ENCODE data around the gene BTG4.

The BTG4 gene

GRCh38 chr11:111455291-111456085 lies 56.7 kb downstream of the BTG4 start:
- DNase-seq (ENCODE audit: low read depth in 3 of 3): no peak

DNA sequence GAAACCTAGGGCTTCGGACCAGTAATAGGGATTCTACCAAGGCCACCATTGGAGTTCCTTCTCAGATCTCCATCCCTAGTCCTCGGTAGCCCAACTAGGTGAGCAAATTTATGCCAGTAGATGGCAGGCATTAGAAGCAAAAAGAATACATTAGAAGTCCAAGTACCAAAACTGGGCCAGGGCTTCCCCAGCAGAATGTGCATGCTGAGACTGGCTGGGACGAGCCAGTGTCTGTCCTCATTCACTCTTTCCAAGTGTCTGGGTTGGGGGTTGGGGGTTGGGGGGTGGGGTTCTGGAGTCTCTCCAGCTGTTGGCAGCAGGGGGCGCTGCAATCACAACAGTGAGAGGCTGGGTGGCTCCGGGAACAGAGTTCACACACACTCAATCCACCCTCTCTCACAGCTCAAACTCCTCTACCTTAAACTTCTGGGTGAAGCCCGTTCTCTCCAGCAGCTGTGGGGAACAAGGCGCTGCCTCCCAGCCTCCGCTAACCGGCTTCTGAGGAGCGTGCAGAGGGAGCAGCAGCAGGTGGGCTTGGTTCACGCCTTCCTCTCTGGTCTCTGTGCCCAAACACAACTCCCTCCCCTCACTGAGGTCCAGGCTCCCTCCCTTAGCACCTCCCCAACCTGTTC lies 57.5 kb downstream of the BTG4 start:
- peak; percentile 46 to 64 (median 52) for DNase-seq (ENCODE audit: low read depth in 3 of 3)

- no peak for DNase-seq (ENCODE audit: low read depth in 3 of 3)
These were observed 59.2 kb downstream of the BTG4 start for GRCh38 chr11:111452817-111453552.

- no peak for DNase-seq (ENCODE audit: low read depth in 3 of 3)
These were observed 60.0 kb downstream of the BTG4 start for GRCh38 chr11:111452146-111452545.

DNA sequence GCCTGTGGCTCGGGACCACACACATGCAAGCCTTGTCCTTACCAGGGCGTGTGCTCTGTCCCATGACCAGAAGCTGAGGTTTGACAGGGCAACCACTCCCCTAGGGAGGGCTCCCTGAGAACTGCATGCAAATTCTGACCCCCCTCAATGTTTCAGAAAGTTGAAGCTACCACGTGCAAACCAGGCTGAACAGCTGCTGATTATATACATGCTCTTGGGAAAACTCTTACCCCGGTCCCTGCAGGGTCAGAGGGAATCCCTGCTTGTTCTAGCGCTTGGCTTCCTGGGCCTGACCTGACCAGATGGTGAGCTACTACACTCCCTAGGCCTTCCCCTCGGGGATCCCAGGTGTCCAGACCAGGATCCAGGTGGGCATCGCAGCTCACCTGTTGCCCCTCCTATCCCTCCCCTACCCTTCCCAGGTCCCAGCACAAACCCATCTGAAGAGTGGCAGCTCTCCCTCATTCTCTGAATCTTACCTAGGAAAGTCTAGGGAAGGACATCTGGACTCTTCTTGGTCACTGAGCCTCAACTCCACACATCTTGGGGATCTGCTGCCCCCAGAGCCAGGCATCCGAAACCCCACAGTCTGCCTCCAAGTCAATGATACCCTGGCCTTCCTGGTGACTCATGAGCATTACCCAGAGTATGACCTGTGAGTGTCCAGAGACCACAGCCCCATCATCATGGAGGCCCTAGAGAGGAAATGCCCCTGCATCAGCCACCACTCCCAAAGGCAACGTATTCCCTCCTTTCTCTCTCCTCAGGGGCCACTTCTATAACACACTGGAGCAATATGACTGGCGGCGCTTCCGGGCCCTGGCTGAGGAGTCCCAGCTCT lies 61.5 kb downstream of the BTG4 start:
- no peak for DNase-seq (ENCODE audit: low read depth in 3 of 3)

- DNase-seq (ENCODE audit: low read depth in 3 of 3): no peak
These were observed 62.3 kb downstream of the BTG4 start for GRCh38 chr11:111449696-111450479.

GRCh38 chr11:111448831-111449557 lies 63.2 kb downstream of the BTG4 start:
- no peak for DNase-seq (ENCODE audit: low read depth in 3 of 3)

GRCh38 chr11:111448414-111448813 lies 63.8 kb downstream of the BTG4 start:
- DNase-seq (ENCODE audit: low read depth in 3 of 3): no peak

DNA sequence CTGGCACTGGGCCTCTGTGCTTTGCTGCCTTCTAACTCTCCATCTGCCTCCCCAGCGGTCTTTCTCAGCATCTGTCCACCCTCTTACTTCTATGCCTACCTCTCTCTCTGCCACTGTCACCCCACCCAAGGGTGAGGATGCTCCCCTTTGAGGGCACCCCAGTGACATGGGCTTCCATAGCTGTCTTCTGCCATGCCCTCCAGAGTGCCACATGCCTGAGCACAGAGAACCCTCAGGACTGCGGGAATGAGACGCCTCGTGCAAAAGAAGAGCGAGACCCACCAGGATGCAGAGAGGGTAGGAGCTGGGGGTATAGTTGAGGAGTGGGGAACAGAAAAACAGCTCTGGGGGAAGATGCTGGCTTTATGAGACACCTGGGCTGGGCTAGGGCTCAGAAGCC lies 64.3 kb downstream of the BTG4 start:
- no peak for DNase-seq (ENCODE audit: low read depth in 3 of 3)

DNA sequence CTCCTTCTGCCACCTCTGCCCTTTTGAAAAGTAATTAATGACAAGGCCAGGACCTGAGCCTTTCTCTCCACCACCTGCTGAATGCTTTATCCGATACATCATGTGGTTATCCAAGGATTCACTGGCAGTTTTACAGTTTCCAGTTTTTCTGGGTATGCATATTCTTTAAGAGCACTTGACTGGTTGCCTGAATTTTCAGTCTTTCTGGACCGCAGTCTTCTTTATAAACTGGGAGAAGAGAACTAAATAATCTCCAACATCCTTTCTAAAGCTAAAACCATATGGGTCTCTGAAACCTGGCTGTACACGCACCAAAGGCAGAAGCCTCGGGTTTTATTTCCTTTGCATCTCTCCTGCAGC lies 65.1 kb downstream of the BTG4 start:
- no peak for DNase-seq (ENCODE audit: low read depth in 3 of 3)

DNA sequence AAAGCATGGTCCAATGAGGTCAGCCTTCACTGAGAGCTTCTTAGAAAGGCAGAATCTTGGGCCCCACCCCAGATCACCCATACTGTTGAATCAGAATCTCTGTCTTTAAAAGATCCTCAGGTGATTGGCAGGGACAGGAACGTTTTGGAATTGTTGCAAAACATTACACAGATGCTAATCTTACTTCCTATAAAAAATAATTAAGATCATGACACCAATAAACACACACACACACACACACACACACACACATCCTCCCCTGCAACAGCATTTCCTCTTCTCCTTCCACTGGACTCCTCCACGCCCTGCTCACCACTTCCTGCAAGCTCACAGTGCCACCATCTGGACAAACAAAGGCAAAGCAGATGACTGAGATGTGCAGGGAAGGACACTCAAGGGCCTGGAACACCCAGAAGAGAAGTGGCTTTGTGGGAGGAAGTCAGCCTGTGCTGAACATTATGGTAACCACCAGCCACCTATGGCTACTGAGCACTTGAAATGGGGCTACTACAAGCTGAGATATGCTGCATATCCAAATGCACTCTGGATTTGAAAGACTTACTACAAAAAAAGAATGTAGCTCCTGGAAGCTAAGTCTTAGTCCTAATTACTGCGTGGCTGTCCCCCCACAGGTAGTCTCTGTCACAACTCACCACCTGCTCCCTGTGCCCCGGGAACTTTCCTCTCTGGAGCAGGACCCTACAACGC lies 65.6 kb downstream of the BTG4 start:
- peak; percentile 49 to 66 (median 61) for DNase-seq (ENCODE audit: low read depth in 3 of 3)

- no peak for DNase-seq (ENCODE audit: low read depth in 3 of 3)
These were observed 66.6 kb downstream of the BTG4 start for GRCh38 chr11:111445586-111445985.
